ENCODE measurements around the gene FADS2. TPM values are rescaled to one million over a fixed set of nuclear protein-coding genes. Genes with fewer than 3 reads are reported as not detected.
A peak's percentile ranks its signal among the peaks of the same experiment; 100 is the strongest.

The FADS2 gene
- total and polyA plus RNA-seq, 10 of the 15 experiments (the other 5 are each of a cell fraction or from before 2014, with no cell fraction given), result 3.3 to 313 (median 149) TPM

DNA sequence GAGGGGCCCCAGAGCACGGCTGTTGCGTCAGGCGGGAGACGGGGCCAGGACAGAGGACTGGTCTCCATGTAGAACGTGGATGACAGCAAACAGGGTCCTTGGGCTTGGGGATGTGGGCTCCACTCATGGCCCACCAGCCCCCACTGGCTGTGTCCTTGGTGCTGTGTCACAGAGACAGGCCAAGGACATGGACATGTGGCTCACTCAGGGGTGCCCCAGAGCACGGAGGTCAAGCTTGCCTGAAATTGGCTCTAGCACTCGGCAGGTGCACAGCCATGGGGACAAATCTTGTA lies 14.4 kb downstream of the FADS2 start:
- Histone ChIP-seq H3K9ac (ENCODE audit: control insufficient read depth, insufficient read depth, low read length) (no peak overlapping the region), H3K27ac (ENCODE audit: control insufficient read depth, insufficient read depth) (no peak overlapping the region), H3K4me3 (no peak overlapping the region), H3K9me3 (replicated peaks; ENCODE audit: control insufficient read depth, insufficient read depth, low read length) (no peaks in the 10 kb centered on the region), H3K79me2 (ENCODE audit: control insufficient read depth, insufficient read depth, low read length) (peaks cover 4% of the 10 kb centered on the region), H3K4me1 (ENCODE audit: control insufficient read depth, insufficient read depth, low read length) (no peaks in the 10 kb centered on the region), H2AFZ (ENCODE audit: control insufficient read depth, low read depth, low read length) (no peak overlapping the region), H3K36me3 (ENCODE audit: control insufficient read depth in 2 of 2, insufficient read depth in 2 of 2, low read length in 1 of 2) (peaks cover 30 to 42% of the 10 kb centered on the region in 2 experiments), H4K20me1 (ENCODE audit: control insufficient read depth, insufficient read depth) (no peaks in the 10 kb centered on the region), H3K27me3 (replicated peaks in 1 of 2; ENCODE audit: control insufficient read depth in 2 of 2, insufficient read depth in 2 of 2, low read length in 1 of 2) (no peaks in the 10 kb centered on the region), H3K4me2 (ENCODE audit: control insufficient read depth, insufficient read depth) (no peak overlapping the region)
- RAD21 ChIA-PET (ENCODE audit: unreplicated experiment), result no interaction called here
- ATAC-seq, result no peak
- 68% methylated on average over 7 of the region's 7 CpGs for WGBS (ENCODE audit: insufficient coverage, insufficient replicate concordance, low lambda C conversion rate, missing lambda C conversion rate)
- FAIRE-seq, result no peak
- SMC1A ChIA-PET (ENCODE audit: uncharacterized antibody, unreplicated experiment), result no interaction called here
- TF ChIP-seq POLR2A (IDR thresholded peaks at IDR 0.05; ENCODE audit: low read depth, low read length), result 0 out of 2 replicates have a peak, but pooled peaks have one; percentile 17
- TF ChIP-seq, protein P1, sequence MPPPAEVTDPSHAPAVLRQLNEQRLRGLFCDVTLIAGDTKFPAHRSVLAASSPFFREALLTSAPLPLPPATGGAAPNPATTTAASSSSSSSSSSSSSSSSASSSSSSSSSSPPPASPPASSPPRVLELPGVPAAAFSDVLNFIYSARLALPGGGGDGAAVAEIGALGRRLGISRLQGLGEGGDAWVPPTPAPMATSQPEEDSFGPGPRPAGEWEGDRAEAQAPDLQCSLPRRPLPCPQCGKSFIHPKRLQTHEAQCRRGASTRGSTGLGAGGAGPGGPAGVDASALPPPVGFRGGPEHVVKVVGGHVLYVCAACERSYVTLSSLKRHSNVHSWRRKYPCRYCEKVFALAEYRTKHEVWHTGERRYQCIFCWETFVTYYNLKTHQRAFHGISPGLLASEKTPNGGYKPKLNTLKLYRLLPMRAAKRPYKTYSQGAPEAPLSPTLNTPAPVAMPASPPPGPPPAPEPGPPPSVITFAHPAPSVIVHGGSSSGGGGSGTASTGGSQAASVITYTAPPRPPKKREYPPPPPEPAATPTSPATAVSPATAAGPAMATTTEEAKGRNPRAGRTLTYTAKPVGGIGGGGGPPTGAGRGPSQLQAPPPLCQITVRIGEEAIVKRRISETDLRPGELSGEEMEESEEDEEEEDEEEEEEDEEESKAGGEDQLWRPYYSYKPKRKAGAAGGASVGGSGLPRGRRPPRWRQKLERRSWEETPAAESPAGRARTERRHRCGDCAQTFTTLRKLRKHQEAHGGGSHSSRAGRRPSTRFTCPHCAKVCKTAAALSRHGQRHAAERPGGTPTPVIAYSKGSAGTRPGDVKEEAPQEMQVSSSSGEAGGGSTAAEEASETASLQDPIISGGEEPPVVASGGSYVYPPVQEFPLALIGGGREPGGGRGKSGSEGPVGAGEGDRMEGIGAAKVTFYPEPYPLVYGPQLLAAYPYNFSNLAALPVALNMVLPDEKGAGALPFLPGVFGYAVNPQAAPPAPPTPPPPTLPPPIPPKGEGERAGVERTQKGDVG (CRISPR knock-in tag; IDR thresholded peaks at IDR 0.05), result no peak
- intact Hi-C loops (cut with micrococcal nuclease; ENCODE audit: unreplicated experiment), result no loop called here
- CTCF ChIA-PET, result interaction anchor here (1.3 to 1.6 kb wide), 2 partner anchors 45 to 239 kb away, joined by 4 to 5 read pairs; no protein-coding TSS in a partner anchor
- no peak for DNase-seq (ENCODE audit: low read depth, low spot score)
- BruUV-seq (replicated peaks), result no TSS peak
- in situ Hi-C loops (cut with MboI), result no loop called here
- POLR2A ChIA-PET, result no interaction called here

DNA sequence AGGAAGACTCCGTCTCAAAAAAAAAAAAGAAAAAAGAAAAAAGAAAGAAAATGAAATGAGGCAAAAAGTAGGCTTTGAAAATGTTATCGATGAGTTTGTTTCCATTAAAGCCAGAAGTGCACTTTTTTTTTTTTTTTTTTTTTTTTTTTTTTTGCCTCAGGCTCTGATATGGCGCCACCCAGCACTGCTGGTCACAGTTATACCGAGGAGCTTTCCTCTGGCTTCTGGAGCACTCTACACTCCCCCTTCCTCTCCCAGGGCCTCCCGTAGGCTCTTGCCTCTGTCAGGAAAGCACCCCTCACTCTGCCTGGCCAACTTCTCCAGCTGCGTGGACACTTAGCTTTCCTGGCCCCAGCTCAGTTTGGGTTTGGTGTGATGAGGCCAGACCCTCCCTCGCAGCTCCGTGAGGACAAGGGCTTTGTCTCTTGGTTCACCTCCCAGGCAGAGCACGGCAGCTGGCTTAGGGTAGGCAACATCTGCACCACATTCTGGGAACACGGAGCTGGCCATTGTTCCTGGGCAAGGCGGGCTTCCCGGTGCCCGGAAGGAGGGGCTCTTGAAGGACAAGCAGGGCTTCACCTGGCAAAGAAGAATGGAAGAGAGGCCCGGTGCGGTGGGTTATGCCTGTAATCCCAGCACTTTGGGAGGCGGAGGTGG lies 16.9 kb downstream of the FADS2 start:
- intact Hi-C loops (cut with micrococcal nuclease; ENCODE audit: unreplicated experiment) (no loop called here), in situ Hi-C loops (cut with MboI) (no loop called here)
- no peaks in the 10 kb centered on the region for H3K9me3 ChIP-seq (replicated peaks; ENCODE audit: control insufficient read depth, insufficient read depth, low read length)
- no peak for ATAC-seq
- FAIRE-seq, result no peak
- H3K4me3 ChIP-seq, result no peak overlapping the region
- no peaks in the 10 kb centered on the region for H4K20me1 ChIP-seq (ENCODE audit: control insufficient read depth, insufficient read depth)
- no peak for DNase-seq (ENCODE audit: low read depth, low spot score)
- H3K4me2 ChIP-seq (ENCODE audit: control insufficient read depth, insufficient read depth), result no peak overlapping the region
- ChIA-PET CTCF (interaction anchor here (0.7 to 1.3 kb wide), 2 partner anchors 47 to 237 kb away, joined by 3 to 5 read pairs; no protein-coding TSS in a partner anchor), SMC1A (ENCODE audit: uncharacterized antibody, unreplicated experiment) (interaction anchor here (0.6 kb wide), 1 partner anchor 85 kb away, joined by 3 read pairs; no protein-coding TSS in a partner anchor), RAD21 (ENCODE audit: unreplicated experiment) (no interaction called here), POLR2A (interaction anchor here (0.7 kb wide), 1 partner anchor 28 kb away, joined by 3 read pairs; no protein-coding TSS in a partner anchor)
- no peaks in the 10 kb centered on the region for H3K4me1 ChIP-seq (ENCODE audit: control insufficient read depth, insufficient read depth, low read length)
- no peak overlapping the region for H3K9ac ChIP-seq (ENCODE audit: control insufficient read depth, insufficient read depth, low read length)
- H3K27me3 ChIP-seq (replicated peaks in 1 of 2; ENCODE audit: control insufficient read depth in 2 of 2, insufficient read depth in 2 of 2, low read length in 1 of 2), result no peaks in the 10 kb centered on the region
- H2AFZ ChIP-seq (ENCODE audit: control insufficient read depth, low read depth, low read length), result no peak overlapping the region
- no TSS peak for BruUV-seq (replicated peaks)
- H3K36me3 ChIP-seq (ENCODE audit: control insufficient read depth in 2 of 2, insufficient read depth in 2 of 2, low read length in 1 of 2), result peaks cover 30 to 50% of the 10 kb centered on the region in 2 experiments
- 90% methylated on average over 12 of the region's 16 CpGs for WGBS (ENCODE audit: insufficient coverage, insufficient replicate concordance, low lambda C conversion rate, missing lambda C conversion rate)
- TF ChIP-seq RELA (IDR thresholded peaks at IDR 0.05; ENCODE audit: borderline replicate concordance, partially characterized antibody), result no peak
- no peak for TF ChIP-seq CEBPB (IDR thresholded peaks at IDR 0.05; ENCODE audit: borderline replicate concordance in 1 of 2, low read depth in 2 of 2, low read length in 2 of 2)
- TF ChIP-seq POLR2A (IDR thresholded peaks at IDR 0.05; ENCODE audit: low read depth, low read length), result peak; percentile 20; the same call in 1 of the 2 replicates
- no peaks in the 10 kb centered on the region for H3K79me2 ChIP-seq (ENCODE audit: control insufficient read depth, insufficient read depth, low read length)
- H3K27ac ChIP-seq (ENCODE audit: control insufficient read depth, insufficient read depth), result no peak overlapping the region

Data from GM12878 (cell line).